Left ventricle myocardium inferior (tissue), 1 donor: ENCODE data around the gene ZSWIM3. TPM values are rescaled to one million over a fixed set of nuclear protein-coding genes. Genes with fewer than 3 reads are reported as not detected.
"Not testable (repeated sequence)": the region's sequence is repeated elsewhere in the genome, so short reads cannot be mapped to it uniquely, and the experiment has no call there.

Experiments used
- DNase-seq: peaks from one replicate; pipeline ENCODE4 v3.0.0-alpha.2; 2020
- H3K27ac ChIP-seq: fragments of 200-600 bp; replicated peaks from 2 replicates; pipeline ENCODE4 v1.8.0; 2021
- H3K27me3 ChIP-seq: fragments of 200-600 bp; 2 replicates; pipeline ENCODE4 v1.8.0; 2021; ENCODE audit warnings: low read depth
- H3K36me3 ChIP-seq: fragments of 200-600 bp; 2 replicates; pipeline ENCODE4 v1.8.0; 2021
- H3K4me1 ChIP-seq: fragments of 200-600 bp; 2 replicates; pipeline ENCODE4 v1.8.0; 2021
- H3K4me3 ChIP-seq: fragments of 200-600 bp; 2 replicates; pipeline ENCODE4 v1.8.0; 2021; ENCODE audit warnings: mild to moderate bottlenecking, moderate library complexity
- H3K9me3 ChIP-seq: fragments of 200-600 bp; replicated peaks from 2 replicates; pipeline ENCODE4 v1.8.0; 2021
- intact Hi-C: fragments of 100-400 bp; cut with micrococcal nuclease; formaldehyde crosslinking; loops from one replicate; pipeline ENCODE4 v1.11.0; 2022
- total RNA-seq: library from RNA; stranded (reverse); fragmentation: NEBNext Ultra II Directional; extraction: Animal tissue kit (Norgen Biotek cat#: 25700); gene quantifications from one replicate; pipeline ENCODE4 v1.2.1, GENCODE V29; 2021
- TF ChIP-seq, protein P1 (sequence below): fragments of 200-600 bp; IDR thresholded peaks from 2 replicates; pipeline ENCODE4 v1.8.0; 2021; ENCODE audit warnings: antibody characterized with exemption, mild to moderate bottlenecking, borderline replicate concordance
- donor health status: DM: no; HTN: yes; CAD: no; lungs with severe emphysema.

The ZSWIM3 gene
- total RNA-seq, 1 donor from 2014 or later = 2.0 TPM

DNA sequence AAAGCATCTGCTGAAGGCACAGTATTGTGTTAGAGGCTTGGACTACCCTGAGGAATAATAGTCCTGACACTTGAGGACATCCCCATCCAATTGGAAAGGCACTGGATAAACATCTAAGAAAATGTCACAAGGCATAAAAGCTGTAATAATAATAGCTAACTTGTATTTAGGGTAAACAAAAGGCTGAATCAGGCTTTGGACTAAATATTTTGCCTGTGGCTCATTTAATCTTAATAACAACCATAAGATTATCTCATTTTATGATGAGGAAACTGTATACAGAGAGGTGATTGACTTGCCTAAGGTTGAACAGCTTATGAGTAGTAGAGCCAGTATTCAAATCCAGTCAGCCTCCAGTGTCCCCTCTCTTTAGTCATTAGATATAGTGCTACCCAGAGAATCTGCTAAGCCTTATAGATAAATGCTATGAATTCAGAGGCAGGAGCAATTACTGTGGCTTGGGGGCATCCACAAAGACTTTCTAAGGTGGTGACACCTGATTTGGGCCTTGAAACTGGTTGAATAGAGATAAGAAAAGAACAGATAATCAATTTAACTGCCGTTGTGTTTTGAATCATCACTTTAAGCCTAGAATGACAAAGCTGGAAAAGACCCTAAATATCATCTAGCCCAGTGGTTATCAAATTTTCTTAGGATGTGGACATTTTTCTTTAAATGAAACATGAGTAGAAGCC is 16.1 kb downstream of the ZSWIM3 start:
- Histone ChIP-seq H3K36me3 (peaks cover 21% of the 10 kb centered on the region), H3K4me3 (no peak overlapping the region), H3K27me3 (no peaks in the 10 kb centered on the region), H3K27ac (no peak overlapping the region), H3K9me3 (no peaks in the 10 kb centered on the region), H3K4me1 (peaks cover 5% of the 10 kb centered on the region)
- no peak for DNase-seq
- intact Hi-C loops = no loop called here
- TF ChIP-seq, protein P1, sequence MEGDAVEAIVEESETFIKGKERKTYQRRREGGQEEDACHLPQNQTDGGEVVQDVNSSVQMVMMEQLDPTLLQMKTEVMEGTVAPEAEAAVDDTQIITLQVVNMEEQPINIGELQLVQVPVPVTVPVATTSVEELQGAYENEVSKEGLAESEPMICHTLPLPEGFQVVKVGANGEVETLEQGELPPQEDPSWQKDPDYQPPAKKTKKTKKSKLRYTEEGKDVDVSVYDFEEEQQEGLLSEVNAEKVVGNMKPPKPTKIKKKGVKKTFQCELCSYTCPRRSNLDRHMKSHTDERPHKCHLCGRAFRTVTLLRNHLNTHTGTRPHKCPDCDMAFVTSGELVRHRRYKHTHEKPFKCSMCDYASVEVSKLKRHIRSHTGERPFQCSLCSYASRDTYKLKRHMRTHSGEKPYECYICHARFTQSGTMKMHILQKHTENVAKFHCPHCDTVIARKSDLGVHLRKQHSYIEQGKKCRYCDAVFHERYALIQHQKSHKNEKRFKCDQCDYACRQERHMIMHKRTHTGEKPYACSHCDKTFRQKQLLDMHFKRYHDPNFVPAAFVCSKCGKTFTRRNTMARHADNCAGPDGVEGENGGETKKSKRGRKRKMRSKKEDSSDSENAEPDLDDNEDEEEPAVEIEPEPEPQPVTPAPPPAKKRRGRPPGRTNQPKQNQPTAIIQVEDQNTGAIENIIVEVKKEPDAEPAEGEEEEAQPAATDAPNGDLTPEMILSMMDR = no peak

- H3K27ac ChIP-seq, DNase-seq, intact Hi-C loops, H3K27me3 ChIP-seq, H3K4me3 ChIP-seq, H3K9me3 ChIP-seq: not testable (repeated sequence)
- Histone ChIP-seq H3K36me3 (peaks cover 23% of the 10 kb centered on the region), H3K4me1 (peaks cover 10% of the 10 kb centered on the region)
These were observed 16.7 kb downstream of the ZSWIM3 start for GRCh38 chr20:45874104-45874481.

- H3K9me3 ChIP-seq = no peaks in the 10 kb centered on the region
- no peak overlapping the region for H3K4me3 ChIP-seq
- intact Hi-C loops = no loop called here
- H3K27me3 ChIP-seq = no peaks in the 10 kb centered on the region
- H3K36me3 ChIP-seq = peaks cover 23% of the 10 kb centered on the region
- DNase-seq = no peak
- no peak overlapping the region for H3K27ac ChIP-seq
- TF ChIP-seq, protein P1 = no peak
- peaks cover 12% of the 10 kb centered on the region for H3K4me1 ChIP-seq
These were observed 17.2 kb downstream of the ZSWIM3 start for GRCh38 chr20:45874576-45874975.

DNA sequence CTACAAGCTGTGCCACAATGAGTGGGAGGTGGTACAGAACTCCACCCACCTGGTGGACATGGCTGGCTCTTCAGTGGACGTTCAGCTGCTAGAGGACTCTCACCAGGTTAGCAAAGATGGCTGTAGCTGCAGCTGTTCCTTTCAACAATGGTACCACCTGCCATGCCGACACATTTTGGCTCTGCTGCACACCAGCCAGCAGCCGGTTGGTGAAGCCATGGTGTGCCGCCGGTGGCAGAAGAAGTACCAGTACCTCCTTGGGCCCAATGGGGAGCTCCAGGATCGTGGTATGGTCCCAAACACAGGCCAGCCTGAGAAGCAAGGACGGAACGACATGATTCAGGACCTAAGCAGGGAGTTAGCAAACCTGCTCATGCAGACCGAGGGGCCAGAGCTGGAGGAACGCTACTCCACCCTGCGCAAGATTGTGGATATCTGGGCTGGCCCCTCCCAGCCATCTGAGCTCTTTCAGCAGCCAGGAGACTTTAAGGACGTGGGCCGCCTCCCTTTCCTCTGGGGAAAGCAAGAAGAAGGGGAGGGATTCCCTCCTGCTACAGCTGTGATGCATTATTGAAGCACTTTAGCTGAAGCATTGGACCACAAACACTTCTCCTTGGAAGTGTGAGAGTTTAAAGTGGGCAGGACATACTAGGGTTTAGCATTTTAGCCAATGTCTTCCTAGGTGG is 20.8 kb downstream of the ZSWIM3 start:
- peaks cover 26% of the 10 kb centered on the region for H3K36me3 ChIP-seq
- H3K9me3 ChIP-seq = no peaks in the 10 kb centered on the region
- intact Hi-C loops = no loop called here
- H3K27ac ChIP-seq = peak overlapping the region; percentile 34
- no peaks in the 10 kb centered on the region for H3K27me3 ChIP-seq
- peaks cover 39% of the 10 kb centered on the region for H3K4me1 ChIP-seq
- DNase-seq = no peak
- no peak overlapping the region for H3K4me3 ChIP-seq
- TF ChIP-seq, protein P1 = no peak

DNA sequence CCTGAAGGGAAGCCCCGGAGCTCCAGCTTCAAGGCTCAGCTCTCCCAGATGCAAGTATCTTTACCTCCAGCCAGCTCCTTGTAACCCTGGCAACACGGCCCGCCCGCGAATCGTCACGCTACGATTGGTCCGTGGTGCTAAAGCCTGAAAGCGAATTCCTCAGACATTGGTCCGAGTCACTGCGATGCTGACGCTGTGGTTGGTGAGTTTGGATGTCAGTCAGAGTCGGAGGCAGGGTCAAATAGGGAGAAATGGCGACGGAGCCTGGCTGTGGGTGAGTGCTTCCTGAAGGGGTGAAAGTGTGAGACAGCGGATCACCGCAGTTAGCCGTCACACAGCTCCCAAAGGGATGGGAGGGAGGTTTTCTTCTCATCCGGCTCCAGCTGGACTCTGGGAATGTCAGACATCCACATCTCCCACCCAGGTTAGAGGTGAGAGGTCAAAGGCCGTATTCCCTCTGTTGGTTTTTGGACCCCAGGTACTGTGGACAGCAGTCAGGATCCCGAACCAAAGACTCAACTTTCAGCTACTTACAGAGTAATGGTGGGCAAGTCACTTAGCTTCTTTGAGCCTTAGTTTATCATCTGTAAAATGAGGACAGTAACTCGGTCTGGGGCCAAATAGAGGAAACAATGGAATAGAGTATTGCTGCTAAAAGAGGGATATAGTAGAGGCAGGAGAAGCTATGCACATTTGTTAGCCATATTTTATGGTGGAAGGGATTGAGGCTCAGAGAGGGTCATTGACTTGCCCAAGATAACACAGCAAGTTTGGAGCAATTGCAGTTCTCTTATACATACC is 23.8 kb downstream of the ZSWIM3 start, which contains the start of gene ZSWIM1:
ZSWIM1 (plus strand) TSS at position 240 of the 801 bp plus-strand sequence. CDS start 1,366 bp downstream, outside the sequence.
- DNase-seq = peak; percentile 100
- peaks cover 38% of the 10 kb centered on the region for H3K36me3 ChIP-seq

More for the DNA sequence above, 23.8 kb downstream of the ZSWIM3 start, which contains the start of gene ZSWIM1:
- peaks cover 48% of the 10 kb centered on the region for H3K4me1 ChIP-seq
- intact Hi-C loops = no loop called here
- H3K4me3 ChIP-seq = peak within 1 kb of the TSS; percentile 78
- H3K9me3 ChIP-seq = no peaks in the 10 kb centered on the region
- TF ChIP-seq, protein P1 = no peak
- peak within 1 kb of the TSS; percentile 88 for H3K27ac ChIP-seq
- no peaks in the 10 kb centered on the region for H3K27me3 ChIP-seq
